ENCODE data around the gene DISP2.

DNA sequence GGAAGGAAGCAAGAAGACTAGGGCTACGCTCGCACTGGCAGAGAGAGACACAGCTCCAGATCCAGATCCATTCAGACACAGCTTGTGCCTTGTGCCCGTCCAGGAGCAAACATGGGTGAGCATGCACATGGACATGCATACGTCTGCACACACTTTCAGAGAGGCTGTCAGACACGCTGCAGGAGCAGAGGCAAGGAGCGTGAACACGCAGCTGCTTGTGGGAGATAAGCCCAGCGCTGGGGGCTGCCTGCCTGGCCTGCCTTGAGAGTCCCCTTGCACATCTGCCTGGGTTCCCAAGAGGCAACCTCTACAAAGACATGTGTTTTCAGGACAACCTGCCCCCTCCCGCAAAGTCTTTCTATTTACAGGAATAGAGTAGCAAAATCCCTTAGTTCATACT lies 69.2 kb downstream of the DISP2 start:
- TF ChIP-seq, protein P1, sequence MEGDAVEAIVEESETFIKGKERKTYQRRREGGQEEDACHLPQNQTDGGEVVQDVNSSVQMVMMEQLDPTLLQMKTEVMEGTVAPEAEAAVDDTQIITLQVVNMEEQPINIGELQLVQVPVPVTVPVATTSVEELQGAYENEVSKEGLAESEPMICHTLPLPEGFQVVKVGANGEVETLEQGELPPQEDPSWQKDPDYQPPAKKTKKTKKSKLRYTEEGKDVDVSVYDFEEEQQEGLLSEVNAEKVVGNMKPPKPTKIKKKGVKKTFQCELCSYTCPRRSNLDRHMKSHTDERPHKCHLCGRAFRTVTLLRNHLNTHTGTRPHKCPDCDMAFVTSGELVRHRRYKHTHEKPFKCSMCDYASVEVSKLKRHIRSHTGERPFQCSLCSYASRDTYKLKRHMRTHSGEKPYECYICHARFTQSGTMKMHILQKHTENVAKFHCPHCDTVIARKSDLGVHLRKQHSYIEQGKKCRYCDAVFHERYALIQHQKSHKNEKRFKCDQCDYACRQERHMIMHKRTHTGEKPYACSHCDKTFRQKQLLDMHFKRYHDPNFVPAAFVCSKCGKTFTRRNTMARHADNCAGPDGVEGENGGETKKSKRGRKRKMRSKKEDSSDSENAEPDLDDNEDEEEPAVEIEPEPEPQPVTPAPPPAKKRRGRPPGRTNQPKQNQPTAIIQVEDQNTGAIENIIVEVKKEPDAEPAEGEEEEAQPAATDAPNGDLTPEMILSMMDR (IDR thresholded peaks at IDR 0.05; ENCODE audit: insufficient read depth, low read length, poor library complexity, severe bottlenecking) = no peak
- no peak for TF ChIP-seq EZH2phosphoT487 (conservative IDR thresholded peaks at IDR 0.05; ENCODE audit: low read length)
